ENCODE data around the gene CDC14A.
"Not testable (repeated sequence)": the region's sequence is repeated elsewhere in the genome, so short reads cannot be mapped to it uniquely, and the experiment has no call there.

Gene CDC14A

GRCh38 chr1:100337878-100338277, 14.4 kb upstream of the CDC14A start:
- peak; percentile 69 for DNase-seq

- DNase-seq = not testable (repeated sequence)
These were observed 12.6 kb upstream of the CDC14A start for GRCh38 chr1:100339735-100340134.

- no peak for DNase-seq
These were observed 11.8 kb upstream of the CDC14A start for GRCh38 chr1:100340494-100340893.

DNA sequence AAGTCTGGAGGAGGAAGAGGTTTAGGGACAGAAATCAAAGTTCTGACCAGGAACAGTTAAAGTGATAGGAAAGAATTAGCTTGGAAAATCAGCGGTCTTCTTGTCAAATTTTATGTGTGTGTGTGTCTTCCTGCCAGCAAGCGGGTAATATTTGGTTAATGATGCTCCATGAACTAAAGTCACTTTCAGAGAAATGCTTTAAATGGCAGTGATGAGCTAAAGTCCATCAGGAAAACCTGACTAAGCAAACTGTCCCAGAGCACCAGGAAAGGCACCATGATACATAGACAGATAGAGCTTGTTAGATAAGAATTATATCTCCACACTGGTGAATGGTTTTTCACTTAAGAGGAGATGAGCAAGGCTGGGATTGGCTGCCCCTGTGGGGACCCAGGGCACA, 10.0 kb upstream of the CDC14A start:
- DNase-seq = no peak

DNA sequence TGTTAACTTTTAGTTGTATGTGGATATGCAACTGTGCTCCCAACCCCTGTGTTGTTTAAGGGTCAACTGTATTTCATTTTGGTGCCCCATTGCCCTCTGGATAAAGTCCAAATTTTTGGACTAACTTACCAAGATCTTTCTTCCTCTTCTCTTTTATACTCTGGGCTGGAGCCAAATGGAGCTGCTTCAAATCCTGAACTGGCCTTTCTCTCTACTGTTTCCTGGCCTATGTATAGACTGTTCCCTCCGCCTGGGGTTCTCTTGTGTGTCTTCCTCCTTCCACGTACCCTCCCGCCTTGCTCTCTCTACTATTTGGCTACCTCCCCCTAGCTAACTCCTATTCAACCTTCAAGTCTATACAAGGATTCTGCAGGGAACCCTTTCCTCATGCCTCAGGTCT, 8.4 kb upstream of the CDC14A start:
- no peak for DNase-seq

DNA sequence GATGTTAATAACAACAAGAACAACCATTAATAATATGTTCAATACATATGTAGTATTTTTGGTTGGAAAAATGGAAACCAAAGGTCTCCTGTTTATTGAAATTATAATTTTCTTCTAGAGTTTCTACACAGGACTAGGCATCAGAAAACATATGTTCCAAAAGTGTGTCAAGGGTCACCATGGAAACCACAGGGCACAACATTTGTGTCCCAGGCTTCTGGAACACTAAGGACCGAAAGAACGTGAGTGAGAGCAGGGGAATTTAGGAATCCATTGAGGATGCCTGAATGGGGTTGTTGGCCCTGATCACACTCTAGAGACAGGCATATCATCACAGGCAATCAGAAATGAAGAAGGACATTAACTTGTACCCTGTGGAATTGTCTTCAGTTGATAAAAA, 7.5 kb upstream of the CDC14A start:
- no peak for DNase-seq

- DNase-seq = no peak
These were observed 5.9 kb upstream of the CDC14A start for GRCh38 chr1:100346387-100346786.

DNA sequence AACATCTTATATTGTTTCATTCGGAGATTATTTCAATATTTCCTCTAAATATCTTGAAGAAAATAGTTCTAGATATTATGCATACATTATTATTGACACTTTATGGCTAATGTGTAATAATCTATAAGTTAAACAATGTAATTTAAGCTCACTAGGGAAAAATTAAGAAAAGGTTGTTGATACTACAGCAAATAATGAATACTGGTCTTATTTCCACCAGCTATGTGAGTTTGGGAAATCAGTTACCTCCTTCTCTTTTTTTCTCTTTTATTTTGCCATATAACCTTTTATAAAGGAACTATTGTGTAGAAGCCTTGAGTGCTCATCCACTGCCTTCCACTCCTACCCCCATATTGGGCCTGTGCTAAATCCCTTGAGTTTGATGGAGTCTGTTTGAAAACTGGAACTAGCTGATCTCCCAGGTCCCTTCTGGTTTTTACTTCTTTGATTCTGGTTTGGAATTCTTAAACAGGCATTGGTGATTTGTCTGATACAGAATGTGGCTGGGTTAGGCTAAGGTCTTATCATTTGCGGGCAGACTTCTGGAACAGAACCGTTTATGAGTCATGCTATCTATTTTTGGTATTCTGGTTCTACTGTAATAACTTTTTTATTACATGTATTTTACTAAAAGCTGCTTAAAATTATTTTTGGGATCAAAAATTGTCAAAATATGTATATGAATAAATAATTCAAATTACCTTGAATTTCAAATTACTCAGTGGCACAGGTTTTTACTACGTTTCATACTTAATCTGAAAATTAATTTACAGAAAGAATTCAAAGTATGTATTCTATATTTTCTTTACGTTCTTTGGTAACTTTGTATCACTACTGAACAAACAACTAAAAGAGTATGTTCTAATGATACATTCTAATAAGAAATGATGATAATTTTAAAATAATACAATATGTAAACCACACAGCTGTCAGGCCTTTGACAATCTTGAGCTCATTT, 5.0 kb upstream of the CDC14A start:
- DNase-seq = peak; percentile 92

DNA sequence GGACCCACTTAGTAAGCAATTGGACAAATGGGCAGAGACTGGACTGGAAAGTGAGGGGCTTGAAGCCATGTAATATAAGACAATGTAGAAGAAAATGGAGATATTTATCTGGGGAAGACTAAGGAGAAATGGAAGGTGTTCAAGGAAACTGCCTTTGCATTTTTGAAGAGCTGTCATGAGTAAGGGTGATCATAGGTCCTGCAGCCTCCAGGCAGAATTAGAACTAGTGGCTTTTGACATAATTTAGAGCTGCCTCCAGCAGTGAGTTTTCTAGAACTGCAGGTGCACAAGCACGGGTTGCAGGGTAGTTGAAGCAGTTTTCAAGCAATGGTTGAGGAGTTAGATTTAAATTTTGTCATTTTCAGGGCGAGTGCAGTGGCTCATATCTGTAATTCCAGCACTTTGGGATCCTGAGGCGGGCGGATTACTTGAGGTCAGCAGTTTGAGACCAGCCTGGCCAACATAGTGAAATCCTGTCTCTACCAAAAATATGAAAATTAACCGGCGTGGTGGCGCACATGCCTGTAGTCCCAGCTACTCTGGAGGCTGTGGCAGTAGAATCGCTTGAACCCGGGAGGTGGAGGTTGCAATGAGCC, 3.7 kb upstream of the CDC14A start:
- peak; percentile 41 for DNase-seq

- peak; percentile 54 for DNase-seq
These were observed 3.1 kb upstream of the CDC14A start for GRCh38 chr1:100349246-100349645.

DNA sequence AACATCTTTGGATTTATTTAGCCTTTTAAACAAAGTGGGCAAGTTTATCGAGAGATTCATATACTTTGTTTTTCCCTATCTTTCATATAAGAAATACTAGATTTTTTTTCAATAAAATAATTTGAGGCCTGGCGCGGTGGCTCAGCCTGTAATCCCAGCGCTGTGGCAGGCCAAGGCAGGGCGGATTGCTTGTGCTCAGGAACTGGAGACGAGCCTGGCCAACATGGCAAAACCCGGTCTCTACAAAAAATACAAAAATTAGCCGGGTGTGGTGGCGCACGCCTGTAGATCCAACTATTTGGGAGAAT, 1.6 kb upstream of the CDC14A start:
- no peak for DNase-seq

- peak; percentile 99 for DNase-seq
These were observed 1.0 kb upstream of the CDC14A start for GRCh38 chr1:100351095-100351887.

DNA sequence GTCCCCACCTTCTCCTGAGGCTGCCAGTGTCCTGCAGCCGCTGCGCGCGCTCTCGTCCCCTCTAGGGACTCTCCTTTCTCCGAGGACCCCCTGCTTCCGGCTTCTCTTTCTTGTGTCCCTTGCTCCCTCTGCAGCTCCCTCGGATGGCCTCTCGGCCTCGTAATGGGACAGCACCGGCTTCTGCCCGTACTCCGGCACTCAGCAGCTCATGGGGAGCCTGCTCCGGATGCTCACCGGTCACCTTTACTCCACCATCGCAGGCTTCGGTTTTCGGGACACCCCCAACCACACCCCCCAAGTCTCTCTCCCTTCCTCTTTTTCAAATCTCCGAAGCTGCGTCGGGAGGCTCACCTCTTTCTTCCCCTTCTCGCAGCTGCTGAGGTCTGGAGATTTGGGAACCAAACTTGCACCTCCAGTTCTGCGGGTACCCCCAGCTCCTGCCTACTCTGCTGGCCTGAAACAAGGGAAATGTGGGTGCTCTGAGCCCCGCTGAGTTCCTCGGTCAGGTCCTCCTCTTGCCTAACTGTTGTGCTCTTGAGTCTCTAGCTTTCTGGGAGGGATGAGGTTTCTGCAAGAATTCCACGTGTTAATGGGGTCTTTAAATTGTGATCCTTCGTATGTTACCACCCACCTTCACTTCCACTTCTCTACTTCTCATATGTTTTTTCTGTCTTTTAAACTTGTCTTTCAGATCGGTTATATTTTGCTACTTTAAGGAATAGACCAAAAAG, 930 bp downstream of the CDC14A start:
- DNase-seq = peak; percentile 67

- no peak for DNase-seq
These were observed 1.7 kb downstream of the CDC14A start for GRCh38 chr1:100353988-100354387.

- DNase-seq = no peak
These were observed 2.7 kb downstream of the CDC14A start for GRCh38 chr1:100354971-100355394.

DNA sequence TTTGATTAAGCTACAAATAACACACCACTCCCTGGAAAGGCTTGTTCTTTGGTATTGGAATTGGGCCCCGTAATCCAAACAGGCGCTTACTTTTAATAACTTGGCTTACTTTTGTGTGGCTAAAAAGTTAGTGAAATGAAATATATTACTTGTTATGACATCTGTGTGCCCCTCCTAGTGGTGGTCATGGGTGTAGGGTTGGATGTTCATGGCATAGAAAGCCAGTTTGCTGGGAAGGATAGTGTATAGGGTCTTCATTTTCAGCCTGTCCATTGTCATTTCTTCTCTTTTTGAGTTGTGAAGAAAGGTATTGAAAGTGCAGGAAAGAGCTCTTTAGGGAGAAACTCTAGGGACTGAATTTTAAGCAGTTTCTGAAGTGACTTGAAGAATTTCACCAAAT, 5.9 kb downstream of the CDC14A start:
- DNase-seq = peak; percentile 75

DNA sequence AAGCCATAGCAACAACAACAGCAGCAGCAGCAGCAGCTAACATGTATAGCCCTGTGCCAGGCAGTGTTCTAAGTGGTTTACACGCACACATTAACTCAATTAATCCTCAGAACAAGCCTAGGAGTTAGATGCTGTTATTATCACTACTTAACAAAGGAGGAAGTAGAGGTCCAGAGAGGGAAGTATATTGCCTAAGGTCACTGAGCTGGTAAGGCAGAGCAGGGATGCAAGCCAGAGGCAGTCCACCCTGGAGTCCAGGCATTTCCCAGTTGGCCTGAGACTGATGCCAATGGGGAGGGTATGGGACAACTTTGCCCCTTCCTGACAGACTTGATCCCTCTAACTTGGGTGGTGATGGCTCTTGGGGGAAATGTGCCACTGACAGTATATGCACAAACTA, 6.8 kb downstream of the CDC14A start:
- DNase-seq = peak; percentile 51

DNA sequence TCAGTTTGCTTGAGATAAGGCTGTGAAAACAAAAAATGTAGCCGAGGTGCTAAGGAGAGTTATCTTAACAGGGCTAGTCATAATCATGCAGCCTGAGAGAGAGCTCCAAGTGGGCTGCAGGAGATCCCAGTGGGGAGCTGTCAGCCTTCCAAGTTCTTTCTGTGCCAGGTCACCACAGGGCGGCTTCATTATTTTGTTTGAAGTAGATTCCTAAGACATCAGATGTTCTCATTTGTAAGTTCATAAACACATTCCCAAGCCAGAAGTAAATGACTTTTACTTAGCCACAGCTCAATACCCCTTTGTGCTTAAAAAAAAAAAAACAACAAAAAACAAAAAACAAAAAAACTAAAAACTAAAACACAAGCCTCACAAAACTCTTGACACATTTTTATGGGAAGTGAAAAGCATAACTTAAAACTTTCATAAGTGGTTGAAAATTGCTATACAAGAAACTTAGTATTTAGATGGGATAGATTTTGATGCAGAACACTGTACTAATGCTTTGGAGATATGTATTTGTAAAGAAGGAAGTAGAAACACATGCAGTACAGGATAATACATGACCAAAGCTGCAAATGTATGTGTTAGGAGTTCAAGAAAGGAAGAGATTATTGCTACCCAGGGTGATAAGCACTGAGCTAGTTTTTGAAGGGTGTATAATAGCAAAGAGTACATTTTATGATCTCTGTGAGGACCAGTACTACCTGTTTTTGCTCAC, 8.6 kb downstream of the CDC14A start:
- DNase-seq = peak; percentile 69

- DNase-seq = no peak
These were observed 9.3 kb downstream of the CDC14A start for GRCh38 chr1:100361511-100362089.

DNA sequence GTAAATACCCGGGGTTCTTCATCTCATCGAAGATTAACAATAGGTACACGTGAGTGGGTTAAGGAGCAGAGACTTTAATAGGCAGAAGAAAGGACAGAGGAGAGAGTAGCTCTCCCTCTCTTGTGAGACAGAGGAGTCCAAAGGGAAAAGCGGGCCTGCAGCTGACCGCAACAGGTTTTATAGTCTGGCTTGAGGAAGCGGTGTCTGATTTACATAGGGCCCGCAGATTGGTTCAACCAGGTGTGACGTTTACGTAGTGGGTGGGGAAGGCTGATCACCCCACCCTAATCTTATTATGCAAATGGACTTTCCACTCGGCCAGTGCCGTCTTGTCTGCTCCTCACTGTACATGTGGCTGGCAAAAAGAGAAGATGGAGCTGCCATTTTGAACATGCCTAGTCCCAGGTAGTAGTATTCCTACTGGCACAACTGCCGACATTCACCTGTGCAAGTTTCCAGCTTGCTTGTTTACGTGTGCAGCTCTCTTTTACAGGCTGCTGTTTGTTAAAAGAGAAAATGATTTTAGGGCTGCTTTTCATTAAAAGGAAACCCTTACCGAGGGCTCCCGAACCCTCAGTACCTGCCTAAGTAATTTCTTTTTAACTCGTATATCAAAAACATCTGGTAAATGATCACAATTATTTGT, 10.6 kb downstream of the CDC14A start:
- no peak for DNase-seq

DNA sequence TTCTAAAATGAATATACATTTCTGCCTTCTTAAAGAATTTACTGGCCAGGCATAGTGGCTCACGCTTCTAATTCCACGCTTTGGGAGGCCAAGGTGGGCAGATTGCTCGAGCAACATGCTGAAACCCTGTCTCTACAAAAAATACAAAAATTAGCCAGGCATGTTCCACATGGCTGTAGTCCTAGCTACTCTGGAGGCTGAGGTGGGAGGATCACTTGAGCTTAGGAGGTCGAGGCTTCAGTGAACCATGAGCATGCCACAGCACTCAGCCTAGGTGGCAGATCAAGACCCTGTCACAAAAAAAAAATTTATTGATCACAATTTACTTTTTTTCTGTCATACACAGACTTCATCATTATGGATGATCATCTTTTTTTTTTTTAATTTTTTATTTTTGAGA, 11.5 kb downstream of the CDC14A start:
- no peak for DNase-seq

All from hematopoietic multipotent progenitor cell treated with erythropoietin and hydrocortisone succinate and interleukin-3 and kit ligand, for 6 days (in vitro differentiated cells).